ENCODE measurements around the gene SGPP2.
"Not testable (repeated sequence)": the region's sequence is repeated elsewhere in the genome, so short reads cannot be mapped to it uniquely, and the experiment has no call there.

Gene SGPP2

DNA sequence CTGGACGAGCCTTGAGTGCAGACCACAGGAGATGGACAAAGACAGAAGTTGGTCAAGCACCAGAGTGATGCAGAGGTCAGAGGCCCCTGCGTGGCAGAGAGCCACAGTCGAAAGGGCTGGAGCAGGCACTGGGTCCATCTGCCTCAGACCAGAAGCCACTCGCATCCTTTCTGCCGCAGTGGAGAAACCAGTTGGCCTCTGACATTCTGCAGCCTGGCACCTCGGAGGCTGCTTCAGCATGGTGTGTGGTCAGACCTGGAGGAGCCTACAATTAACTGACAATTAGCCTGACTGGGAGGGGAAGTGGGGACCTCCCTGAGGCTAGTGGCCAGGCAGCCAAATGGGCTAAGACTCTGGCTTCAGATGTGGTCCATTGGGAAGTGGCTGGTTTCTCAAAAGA, 111.1 kb downstream of the SGPP2 start:
- FAIRE-seq, result no peak

DNA sequence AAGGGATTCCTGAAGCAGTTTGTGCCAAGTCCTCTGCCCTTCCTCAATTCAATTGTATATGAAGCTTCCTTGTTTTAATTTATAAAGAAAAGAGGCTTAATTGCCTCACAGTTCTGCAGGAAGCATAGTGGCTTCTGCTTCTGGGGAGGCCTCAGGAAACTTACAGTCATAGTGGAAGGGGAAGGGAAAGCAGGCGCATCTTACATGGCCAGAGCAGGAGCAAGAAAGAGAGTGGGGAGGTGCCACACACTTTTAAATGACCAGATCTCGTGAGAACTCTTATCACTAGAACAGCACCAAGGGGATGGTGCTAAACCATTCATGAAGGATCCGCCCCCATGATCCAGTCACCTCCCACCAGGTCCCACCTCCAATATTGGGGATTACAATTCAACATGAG, 114.2 kb downstream of the SGPP2 start:
- no peak for FAIRE-seq

DNA sequence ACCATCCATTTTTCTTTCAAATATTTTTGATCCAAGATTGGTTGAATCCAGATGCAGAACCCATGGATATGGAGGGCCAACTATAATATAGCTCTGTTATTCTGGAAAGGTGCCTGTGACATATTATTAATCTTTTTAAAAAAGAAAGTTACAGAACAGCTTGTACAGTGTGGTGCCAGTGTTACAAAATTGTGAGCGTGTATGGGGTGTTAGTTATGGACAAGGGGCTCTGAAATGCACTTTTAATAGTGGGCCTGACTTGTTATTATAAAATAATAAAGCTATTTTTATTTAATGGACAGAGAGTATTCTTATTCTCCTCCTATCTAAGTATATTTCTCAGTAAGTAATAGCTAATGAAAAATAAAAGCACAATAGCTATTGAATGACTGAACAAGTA, 120.3 kb downstream of the SGPP2 start:
- FAIRE-seq, result no peak

DNA sequence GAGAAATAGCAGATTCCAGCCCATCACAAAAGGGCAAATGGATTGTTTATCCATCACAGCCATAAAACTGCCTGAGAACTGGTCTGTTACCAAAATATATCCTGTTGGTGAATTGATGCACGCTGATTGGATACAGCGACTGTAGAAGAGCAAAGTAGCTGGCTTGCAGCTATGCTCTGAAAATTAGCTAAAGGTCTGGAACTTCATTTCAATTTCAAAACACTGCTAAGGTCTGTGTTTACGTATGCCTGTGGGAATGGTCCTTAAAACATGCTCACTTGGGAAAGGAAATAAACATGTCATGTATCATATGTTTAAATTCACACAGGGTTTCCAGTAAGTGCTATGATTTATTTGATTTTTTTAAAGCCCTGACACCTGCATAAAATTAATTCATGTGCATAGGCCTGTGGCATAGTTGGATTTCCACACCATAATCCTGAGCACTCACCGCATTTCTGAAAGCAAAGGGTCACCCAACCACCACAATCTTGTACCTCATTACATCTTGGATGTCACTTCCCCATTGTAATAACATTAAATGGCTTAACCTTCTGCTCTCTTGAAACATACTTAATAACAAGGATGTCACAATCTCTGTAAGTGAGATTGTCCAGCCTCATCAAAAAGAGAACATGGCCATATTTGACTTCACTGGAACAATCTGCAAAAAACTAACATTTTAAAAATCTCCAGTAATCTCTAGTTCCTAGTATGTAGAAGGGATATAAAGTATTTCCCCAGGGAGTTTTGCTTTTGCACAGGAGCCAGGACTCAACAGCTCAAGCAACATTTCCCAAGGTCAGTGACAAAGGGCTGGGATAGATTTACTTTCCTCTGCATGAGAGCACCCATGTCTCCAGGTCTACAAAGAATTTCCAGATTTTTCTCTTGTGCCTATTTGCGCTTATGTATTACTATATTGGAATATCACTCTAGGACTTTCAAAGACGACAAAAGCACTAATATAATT, 121.8 kb downstream of the SGPP2 start:
- no peak for FAIRE-seq

DNA sequence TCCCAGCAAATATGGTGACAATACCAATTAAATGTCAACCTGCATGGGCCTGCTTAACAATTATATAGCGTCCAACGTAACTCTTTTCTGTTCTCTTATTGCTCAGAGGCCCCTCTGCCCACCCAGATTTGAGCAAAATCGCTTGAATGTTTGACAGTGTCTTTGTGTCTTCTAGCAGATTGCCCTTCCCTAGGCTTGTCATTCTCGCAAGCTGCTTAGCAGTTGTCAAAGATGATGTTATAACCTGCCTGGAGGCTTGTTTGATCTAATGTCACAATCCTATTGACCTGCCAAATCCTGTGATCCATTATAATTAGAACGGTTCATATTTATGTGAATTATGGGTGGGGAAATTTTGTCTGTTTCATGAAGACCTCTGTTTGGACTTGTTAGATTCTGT, 122.7 kb downstream of the SGPP2 start:
- no peak for FAIRE-seq

DNA sequence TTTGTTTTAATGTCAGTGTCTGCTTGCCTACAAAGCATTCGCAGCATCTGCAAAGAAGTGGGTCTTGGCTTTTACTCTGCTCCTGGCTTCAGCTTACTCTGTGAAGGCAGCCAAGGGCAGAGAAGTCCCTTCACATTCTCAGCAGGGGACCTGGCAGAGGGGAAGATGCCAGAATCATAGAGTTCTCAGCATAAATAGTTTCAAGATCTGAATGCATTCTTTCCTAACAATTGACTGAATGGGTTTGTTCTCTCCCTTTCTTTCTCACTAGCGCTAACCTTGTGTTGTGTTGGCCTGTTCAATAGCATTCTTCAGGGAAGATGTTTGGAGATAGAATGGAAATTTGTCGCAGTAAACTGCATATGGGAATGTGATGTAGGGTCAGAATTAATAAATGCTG, 124.6 kb downstream of the SGPP2 start:
- no peak for FAIRE-seq

DNA sequence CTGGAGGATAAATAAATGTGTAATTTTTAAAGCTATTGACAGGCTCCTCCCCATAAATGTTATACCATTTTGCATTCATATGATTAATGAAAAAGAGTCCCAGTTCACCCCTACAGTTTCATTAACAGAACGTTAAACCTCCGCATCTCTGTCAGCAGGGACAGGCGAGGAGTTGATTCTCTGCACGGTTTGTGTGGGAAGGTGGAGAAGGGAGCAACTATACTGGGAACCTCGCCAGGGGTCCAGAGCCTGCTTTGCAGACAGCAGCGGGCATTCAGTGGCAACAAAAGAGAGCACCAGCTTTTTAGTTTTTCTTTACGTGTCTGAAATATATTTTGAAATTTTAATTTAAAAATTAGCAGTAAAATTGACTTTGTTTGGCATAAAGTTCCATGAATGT, 130.2 kb downstream of the SGPP2 start:
- FAIRE-seq, result no peak

DNA sequence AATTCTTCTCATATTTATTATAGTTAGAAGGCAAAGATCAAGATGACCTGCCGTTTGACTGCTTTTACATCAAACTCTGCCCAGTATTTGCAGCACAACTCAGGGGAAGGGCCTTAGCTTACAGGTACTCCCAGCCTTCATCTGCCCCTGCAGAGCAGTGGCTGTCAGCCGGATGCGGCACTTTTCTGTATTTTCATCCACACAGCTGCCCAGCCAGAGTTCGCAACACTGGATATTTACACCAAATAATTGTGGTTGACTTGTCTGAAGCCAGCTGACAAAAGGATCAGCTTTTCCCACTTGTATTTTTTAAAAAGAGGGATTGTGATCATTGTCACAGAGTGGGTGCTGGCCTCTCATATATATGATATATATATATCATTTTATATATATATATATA, 136.8 kb downstream of the SGPP2 start:
- no peak for FAIRE-seq

DNA sequence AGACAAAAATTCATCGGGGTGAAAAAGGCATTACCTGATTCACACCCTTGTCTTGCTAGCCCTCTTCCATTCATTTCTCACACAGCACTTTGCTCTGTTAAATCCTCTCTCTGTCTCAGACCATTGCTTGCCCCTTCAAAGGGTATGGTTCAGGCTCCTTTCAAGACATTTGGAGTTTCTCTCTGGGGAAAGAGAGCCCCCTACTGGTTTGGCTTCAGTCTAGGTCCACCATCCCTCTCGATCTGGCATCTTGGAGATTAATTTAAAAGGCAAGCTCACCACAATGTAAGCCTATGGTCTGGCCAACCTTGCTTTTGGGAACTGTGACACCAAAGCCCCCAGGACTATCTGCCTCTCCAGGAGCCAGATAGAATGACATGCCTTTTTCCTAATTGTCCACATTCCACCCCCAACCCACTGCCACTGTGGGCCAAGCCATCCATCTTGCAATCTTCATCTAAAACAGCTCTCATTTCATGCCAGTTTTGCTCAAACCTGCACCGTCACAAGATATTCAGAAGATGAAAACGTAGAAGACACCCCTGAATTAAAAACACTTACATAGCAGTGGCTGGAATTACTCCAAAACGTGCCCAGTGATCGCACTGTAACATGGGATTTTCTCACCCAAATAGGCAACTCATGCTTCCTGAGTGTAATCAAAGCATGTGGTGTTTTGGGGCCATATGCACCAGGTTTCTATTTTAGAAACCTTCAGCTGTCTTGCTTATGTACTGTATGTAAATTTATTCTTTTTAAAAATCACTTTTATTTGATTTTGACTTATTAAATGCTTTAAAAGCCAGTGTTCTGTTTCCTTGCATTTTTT, 137.7 kb downstream of the SGPP2 start:
- no peak for FAIRE-seq

DNA sequence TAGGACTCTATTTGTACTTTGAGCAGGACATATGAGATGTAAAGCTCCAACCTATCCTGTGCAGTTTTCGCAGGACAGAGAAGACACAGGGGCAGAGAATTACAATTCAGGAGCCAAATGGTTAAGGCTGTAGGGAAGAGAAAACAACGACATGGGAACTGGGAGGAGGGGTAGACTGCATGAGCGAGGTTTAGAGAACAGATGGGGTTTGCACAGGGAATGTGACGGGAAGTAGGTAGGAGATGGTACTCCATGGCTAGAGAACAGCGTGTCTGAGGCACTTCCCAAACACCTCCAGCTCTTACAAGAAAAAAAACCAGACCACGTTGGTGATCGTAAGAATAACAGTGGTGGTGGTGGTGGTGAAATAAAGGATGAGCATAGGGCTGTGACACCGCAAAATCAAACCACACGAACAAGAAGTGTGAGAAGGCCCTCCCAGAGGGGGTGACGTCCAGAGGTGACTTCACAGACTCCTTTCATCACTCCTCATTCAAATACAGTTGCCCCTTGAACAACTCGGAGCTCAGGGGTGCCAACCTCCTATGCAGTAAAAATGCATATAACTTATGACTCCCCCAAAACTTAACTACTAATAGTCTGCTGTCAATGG, 138.9 kb downstream of the SGPP2 start:
- FAIRE-seq, result no peak

DNA sequence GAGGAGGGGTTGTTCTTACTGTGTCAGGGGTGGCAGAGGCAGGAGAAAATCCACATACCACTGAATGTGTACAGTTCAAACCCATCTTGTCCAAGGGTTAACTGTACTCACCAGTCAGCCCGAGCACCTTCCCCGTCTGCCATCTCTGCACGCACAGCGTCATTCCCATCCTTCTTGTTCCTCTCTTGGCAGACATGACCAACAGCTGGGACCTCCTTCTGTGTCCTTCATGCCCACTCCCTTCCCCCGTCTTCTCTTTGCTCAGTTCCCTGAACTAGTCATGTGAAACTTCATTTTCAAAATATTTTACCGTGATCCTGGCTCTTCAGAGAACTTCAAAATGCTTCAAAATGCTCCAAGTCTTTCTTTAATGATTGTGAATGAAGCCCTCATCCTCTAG, 139.6 kb downstream of the SGPP2 start:
- FAIRE-seq, result no peak

DNA sequence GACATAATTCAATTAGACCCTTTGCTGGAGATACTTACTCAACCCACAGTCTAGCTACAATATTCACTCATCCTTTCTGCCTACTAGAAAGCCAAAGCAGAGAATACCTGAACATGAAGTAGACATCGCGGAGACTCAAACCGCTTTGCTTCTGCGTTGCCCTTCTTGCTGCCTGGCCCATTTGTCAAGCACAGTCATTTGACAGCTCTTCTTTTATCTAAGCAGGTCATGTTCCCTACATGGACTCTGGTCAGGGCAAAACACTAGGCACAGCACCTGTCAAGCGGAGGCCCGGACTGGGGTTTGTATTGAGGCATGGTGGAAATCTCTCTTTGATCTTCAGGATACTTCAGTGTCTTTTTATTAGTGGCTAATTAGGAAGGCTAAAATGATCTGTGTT, 141.9 kb downstream of the SGPP2 start:
- FAIRE-seq, result no peak

DNA sequence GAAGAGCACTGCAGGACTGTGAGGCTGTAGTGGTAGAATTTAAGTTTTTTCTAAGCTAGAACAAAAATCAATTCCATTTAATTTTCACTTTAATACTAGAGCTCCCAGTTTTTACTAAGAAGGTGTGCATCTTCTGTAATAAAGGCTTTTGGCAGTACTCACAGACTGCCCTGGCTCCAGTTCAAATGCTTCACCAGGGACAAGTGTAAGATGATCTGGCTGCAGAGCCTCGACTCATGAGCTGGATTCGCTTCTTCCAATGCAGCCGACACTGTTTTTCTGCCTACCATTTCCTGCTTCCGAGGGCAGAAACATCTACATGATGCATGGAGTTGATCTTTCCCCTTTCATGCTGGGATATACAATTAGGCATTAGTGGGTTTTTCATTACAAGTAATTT, 144.5 kb downstream of the SGPP2 start:
- FAIRE-seq, result no peak

DNA sequence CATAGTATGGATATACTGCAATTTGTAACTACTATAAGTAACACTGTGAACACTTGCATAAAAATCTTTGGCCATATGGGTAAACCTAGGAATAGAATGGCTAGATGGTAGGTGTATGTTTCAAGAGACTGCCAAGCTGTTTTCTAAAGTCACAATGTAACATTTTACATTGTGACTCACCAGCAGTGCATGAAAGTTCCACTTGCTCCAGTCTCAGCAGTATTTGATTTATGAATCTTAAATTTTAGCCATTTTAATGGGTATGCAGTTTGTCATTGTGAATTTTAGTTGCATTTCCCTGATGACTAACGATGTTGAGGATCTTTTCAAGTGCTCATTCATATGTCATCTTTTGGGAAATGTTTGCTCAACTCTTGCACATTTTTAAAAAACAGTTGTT, 145.5 kb downstream of the SGPP2 start:
- FAIRE-seq, result no peak

DNA sequence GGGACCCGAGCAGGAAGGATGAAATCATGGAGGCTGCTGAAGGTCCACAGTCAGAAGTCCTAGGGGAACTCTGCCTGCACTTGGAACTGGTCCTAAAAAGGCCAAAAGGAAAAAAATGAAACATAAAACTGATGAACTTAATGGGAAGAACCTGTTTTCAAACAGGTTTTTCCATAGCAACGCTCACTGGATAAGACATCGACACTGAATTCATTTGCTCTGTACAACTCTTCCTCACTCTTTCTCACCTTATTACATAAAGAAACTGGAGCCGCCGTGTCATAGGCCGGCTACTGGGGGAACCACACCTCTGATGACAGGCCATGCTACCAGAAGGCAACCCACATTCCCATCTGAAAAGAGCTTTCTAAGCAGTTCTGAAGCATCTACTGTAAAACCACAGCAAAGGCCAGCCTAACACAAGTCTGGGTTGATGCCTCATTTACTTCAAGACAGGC, 147.9 kb downstream of the SGPP2 start:
- FAIRE-seq, result no peak

DNA sequence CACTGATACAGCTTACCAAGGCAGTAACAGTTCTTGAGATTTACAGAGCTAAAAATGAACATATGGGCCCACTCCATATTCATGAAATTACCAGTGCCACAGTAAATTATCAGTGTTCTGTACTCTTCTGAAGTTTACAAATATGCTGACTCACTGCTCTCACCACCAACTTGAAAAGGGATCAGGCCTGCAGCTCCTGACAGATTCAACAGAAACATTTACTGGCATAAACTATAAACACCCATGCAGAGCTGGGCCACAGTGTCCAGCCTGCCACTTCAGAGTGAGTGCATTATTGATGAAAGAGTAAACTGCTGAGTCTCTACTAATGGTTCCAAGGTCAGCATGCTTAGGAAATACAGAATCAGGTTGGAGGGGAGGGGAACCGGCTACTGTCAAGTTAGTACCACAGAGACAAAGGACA, 148.4 kb downstream of the SGPP2 start:
- no peak for FAIRE-seq

DNA sequence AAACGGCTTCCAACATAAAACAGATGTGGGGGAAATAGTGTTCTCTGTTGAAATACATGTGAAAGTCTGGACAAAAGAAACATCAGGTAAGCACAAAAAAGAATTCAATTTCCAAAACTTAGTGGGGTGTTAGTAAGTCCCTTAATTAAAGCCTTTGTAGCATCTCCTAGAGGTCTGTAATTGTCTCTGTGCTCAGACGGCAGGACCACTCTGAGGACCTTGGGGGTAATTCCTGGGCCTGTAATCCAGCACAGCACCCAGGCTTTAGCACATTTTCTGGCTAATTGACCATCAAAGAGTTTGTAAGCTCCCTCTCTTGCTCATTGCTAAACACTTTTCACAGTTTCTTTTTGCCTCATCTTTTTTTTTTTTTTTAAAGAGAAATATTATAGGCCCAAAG, 151.3 kb downstream of the SGPP2 start:
- FAIRE-seq, result no peak

DNA sequence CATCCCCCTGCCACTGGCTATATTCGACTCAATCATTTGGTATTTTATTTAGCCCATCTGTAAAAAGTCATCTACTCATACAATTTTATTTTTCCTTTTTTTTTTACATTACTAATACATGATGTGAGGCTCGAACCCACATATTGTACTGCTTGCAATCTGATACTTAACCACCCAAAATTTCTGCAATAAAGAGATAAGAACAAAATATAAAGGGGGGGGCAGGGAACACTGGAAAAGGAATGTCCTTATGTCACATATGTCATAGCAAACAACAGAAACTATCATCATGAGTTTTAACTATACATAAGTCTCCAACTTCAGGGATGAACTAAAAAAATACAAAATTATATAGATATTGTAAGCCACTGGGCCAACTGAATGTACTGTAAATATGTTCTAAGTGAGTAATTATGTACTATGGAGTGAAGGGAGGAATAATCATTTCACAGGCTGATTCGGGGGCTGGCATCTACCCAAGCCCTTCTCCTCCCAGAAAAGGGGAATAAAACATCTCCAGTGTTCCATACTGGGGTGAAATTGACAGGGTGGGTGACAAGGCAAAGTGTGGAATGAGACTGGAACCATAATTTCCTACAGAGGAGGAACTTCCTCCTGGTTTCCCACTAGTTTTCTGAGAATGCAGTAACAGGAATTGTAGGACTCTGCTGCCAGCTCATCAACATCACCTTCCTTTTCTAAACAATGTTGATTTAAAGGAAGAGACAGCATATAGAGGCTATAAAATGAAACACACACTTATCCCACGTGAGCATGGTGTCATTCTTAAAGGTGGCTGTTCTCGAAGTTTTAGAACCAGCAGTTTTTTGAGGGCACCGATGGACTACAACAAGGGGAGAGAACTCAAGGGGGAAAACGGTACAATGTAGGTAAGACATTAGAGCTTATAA, 152.1 kb downstream of the SGPP2 start:
- FAIRE-seq, result no peak

DNA sequence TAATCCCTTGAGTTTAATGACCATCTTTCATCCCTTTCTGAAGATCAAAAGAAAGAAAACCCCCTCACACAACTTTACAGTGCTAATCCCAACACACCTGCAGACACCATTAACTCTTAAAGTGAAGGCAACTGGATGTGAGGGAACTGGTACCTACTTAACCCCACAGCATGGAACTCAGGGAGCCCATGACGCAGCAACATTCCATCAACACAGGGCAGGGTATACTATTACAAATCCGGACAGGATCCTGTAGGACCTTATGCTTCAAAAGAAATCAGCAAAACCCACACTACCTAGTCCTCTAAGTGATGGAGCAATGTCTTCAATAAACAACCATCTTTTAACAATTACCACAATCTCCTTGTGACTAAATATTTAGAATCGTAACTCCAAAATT, 153.0 kb downstream of the SGPP2 start:
- FAIRE-seq, result no peak

DNA sequence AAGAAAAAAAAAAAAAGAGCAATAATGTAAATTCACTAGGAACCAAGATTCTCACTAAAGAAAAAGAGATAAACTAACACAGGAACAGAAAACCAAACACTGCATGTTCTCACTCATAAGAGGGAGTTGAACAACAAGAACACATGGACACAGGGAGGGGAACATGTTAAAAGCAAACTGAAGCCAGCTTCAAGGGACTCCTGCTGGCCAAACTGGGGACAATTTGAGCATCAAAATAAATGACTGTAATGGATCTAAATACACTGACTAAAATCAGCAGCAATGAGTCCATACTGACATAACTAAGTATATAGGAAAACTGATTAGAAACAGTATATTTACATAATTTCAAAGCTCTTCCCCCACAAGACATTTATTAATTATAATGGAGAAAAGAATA, 158.6 kb downstream of the SGPP2 start:
- FAIRE-seq, result no peak

DNA sequence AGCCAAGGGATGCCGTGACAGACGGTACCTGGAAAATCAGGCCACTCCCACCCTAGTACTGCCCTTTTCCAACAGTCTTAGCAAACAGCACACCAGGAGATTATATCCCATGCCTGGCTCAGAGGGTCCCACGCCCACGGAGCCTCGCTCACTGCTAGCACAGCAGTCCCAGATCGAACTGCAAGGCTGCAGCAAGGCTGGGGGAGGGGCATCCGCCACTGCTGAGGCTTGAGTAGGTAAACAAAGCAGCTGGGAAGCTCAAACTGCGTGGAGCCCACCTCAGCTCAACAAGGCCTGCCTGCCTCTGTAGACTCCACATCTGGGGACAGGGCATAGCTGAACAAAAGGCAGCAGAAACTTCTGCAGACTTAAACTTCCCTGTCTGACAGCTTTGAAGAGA, 160.2 kb downstream of the SGPP2 start:
- FAIRE-seq, result not testable (repeated sequence)

DNA sequence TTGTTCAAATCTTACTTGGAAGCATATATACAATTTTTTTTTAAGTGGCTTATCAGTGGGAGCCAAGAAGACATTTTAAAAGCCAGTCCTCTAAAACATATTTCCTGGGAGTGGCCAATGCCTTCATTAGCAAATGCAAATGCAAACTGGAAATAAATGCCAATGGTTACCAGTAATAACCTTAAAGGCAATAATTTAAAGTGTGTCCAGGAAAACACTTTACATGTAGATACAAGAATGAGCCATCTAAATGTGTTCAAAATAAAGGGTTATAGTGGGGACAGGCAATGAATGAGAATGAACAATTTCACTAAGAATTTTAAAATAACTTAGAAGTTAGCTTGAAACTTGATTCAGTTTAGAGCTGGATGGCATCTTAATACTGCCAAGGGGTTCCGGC, 167.3 kb downstream of the SGPP2 start:
- no peak for FAIRE-seq
